ENCODE results near the gene FAM217B.

GRCh38 chr20:59925899-59926298 is 14.3 kb upstream of the FAM217B start:
- TF ChIP-seq CTCF (IDR thresholded peaks at IDR 0.05) (no peak), POLR2A (IDR thresholded peaks at IDR 0.05) (no peak)
